ENCODE data around the gene CD37. TPM values are rescaled to one million over a fixed set of nuclear protein-coding genes. Genes with fewer than 3 reads are reported as not detected.

Gene CD37
- total and polyA plus RNA-seq, 2 of the 4 experiments (the other 2 are of a cell fraction) = not detected

GRCh38 chr19:49363268-49364082 lies 28.3 kb downstream of the CD37 start, which contains the start of gene DKKL1:
Gene DKKL1 (plus strand): TSS chr19:49363877. CDS start chr19:49363999, 122 bp downstream.
- Histone ChIP-seq H3K9me1 (ENCODE audit: insufficient read depth, low read length) (peaks cover 8% of the 10 kb centered on the region; the same call in 1 of the 2 replicates), H2AFZ (replicated peaks; ENCODE audit: low read length, poor library complexity) (peak within 1 kb of the TSS; percentile 94), H3K27ac (ENCODE audit: insufficient read depth, low read length) (peak within 1 kb of the TSS; percentile 78), H2BK15ac (ENCODE audit: low read depth, low read length) (no peak within 1 kb of the TSS), H2BK120ac (ENCODE audit: low read depth, low read length) (no peak within 1 kb of the TSS), H2AK5ac (ENCODE audit: low read depth, low read length) (peak within 1 kb of the TSS; percentile 42; the same call in 1 of the 2 replicates), H3K4me2 (ENCODE audit: low read depth, low read length) (peak within 1 kb of the TSS; percentile 78), H2BK5ac (ENCODE audit: low read depth, low read length, poor library complexity, severe bottlenecking) (no peak within 1 kb of the TSS), H3K23ac (ENCODE audit: low read depth, low read length) (peak within 1 kb of the TSS; percentile 78; the same call in 1 of the 2 replicates), H3K9ac (ENCODE audit: low read depth, low read length) (peak within 1 kb of the TSS; percentile 84), H3K4me3 (ENCODE audit: insufficient read depth, low read depth, low read length) (peak within 1 kb of the TSS; percentile 82), H3K36me3 (ENCODE audit: control insufficient read depth, insufficient read depth, low read length) (peaks cover 8% of the 10 kb centered on the region), H2AK9ac (replicated peaks; ENCODE audit: low read depth, low read length, poor library complexity) (peak within 1 kb of the TSS; percentile 69), H3K18ac (ENCODE audit: low read depth, low read length) (no peak within 1 kb of the TSS; the same call in 1 of the 2 replicates), H4K8ac (ENCODE audit: low read depth in 2 of 2, low read length in 2 of 2) (peak within 1 kb of the TSS; percentile 72 to 100; a peak in 3 of 4 replicates), H2BK20ac (ENCODE audit: low read depth, low read length) (no peak within 1 kb of the TSS), H3K27me3 (ENCODE audit: control insufficient read depth, insufficient read depth, low read length) (no peaks in the 10 kb centered on the region), H4K91ac (ENCODE audit: insufficient read depth, low read depth, low read length) (peak within 1 kb of the TSS; percentile 59), H3K4ac (ENCODE audit: low read depth, low read length) (peak within 1 kb of the TSS; percentile 65), H3K9me3 (ENCODE audit: control insufficient read depth, insufficient read depth, low read length) (no peaks in the 10 kb centered on the region), H3K14ac (replicated peaks; ENCODE audit: low read depth, low read length) (peak within 1 kb of the TSS; percentile 88; the same call in 1 of the 2 replicates), H4K20me1 (ENCODE audit: insufficient read depth, low read length) (no peaks in the 10 kb centered on the region), H3K56ac (ENCODE audit: extremely low read depth, insufficient read depth, low read length) (peak within 1 kb of the TSS; percentile 26; the same call in 1 of the 2 replicates), H3K4me1 (ENCODE audit: control insufficient read depth, insufficient read depth, low read length) (peaks cover 2% of the 10 kb centered on the region; the same call in 1 of the 2 replicates), H3K79me1 (ENCODE audit: low read depth in 1 of 2, low read length in 2 of 2) (peaks cover 9 to 42% of the 10 kb centered on the region in 2 experiments), H4K5ac (ENCODE audit: low read depth, low read length) (peak within 1 kb of the TSS; percentile 14; the same call in 1 of the 2 replicates)
- in situ Hi-C loops (cut with MboI; ENCODE audit: low sequenced_read_pairs) (no loop called here), intact Hi-C loops (cut with micrococcal nuclease) (loop anchor here (1.0 kb wide), 1 partner anchor 80 kb away; no protein-coding TSS in a partner anchor), dilution Hi-C loops (cut with HindIII; ENCODE audit: low sequenced_read_pairs, unreplicated experiment) (no loop called here)
- ATAC-seq (ENCODE audit: low read depth) = peak; percentile 89
- ChIA-PET CTCF (no interaction called here), POLR2A (ENCODE audit: unreplicated experiment) (no interaction called here)
- 3% methylated on average over 16 of the region's 46 CpGs; no CpG with 5 or more reads in 1 of the 2 experiments for WGBS, 2 experiments (ENCODE audit: extremely low coverage in 2 of 2, insufficient read length in 1 of 2)
- peak; percentile 99 for DNase-seq
- no TSS peak for BruUV-seq (replicated peaks)
- TF ChIP-seq MXI1 (IDR thresholded peaks at IDR 0.05; ENCODE audit: borderline replicate concordance, low read depth, low read length) = peak; percentile 54; the same call in 1 of the 2 replicates
- no peak for TF ChIP-seq FOS (IDR thresholded peaks at IDR 0.05; ENCODE audit: low read depth, low read length)
- TF ChIP-seq MAFK (IDR thresholded peaks at IDR 0.05; ENCODE audit: low read depth, low read length) = no peak
- TF ChIP-seq CHD1 (IDR thresholded peaks at IDR 0.05; ENCODE audit: low read depth, low read length) = no peak
- TF ChIP-seq RCOR1 (IDR thresholded peaks at IDR 0.05; ENCODE audit: insufficient replicate concordance, low read length) = no peak
- TF ChIP-seq SMC3 (IDR thresholded peaks at IDR 0.05; ENCODE audit: low read depth, low read length) = no peak
- TF ChIP-seq MAZ (IDR thresholded peaks at IDR 0.05; ENCODE audit: borderline replicate concordance, low read depth, low read length) = no peak; the same call in 1 of the 2 replicates
- no peak for TF ChIP-seq ELK1 (IDR thresholded peaks at IDR 0.05; ENCODE audit: borderline replicate concordance, low read depth, low read length)
- TF ChIP-seq BHLHE40 (IDR thresholded peaks at IDR 0.05; ENCODE audit: low read depth, low read length) = no peak
- no peak for TF ChIP-seq RAD21 (IDR thresholded peaks at IDR 0.05; ENCODE audit: low read length)
- no peak for TF ChIP-seq NFE2L2 (IDR thresholded peaks at IDR 0.05; ENCODE audit: low read depth, low read length)
- TF ChIP-seq USF2 (IDR thresholded peaks at IDR 0.05; ENCODE audit: low read depth, low read length) = no peak; the same call in 1 of the 2 replicates
- TF ChIP-seq CEBPB (IDR thresholded peaks at IDR 0.05; ENCODE audit: low read depth, low read length) = 0 out of 2 replicates have a peak, but pooled peaks have one; percentile 10
